ENCODE measurements around the gene SLC19A1. TPM values are rescaled to one million over a fixed set of nuclear protein-coding genes. Genes with fewer than 3 reads are reported as not detected.
A peak's percentile ranks its signal among the peaks of the same experiment; 100 is the strongest.

The SLC19A1 gene
- total and polyA plus RNA-seq, 3 experiments from 2014 or later: 7.0 to 66.8 (median 55.7) TPM

- Histone ChIP-seq H3K27ac (ENCODE audit: low read depth, low read length) (no peak overlapping the region), H3K9me3 (ENCODE audit: low read length) (no peaks in the 10 kb centered on the region), H3K4me1 (ENCODE audit: insufficient read depth, low read length) (peaks cover 31% of the 10 kb centered on the region), H3K27me3 (ENCODE audit: insufficient read depth, low read length, poor library complexity, severe bottlenecking) (no peaks in the 10 kb centered on the region), H3K36me3 (ENCODE audit: insufficient read depth, low read length) (no peaks in the 10 kb centered on the region), H3K4me3 (ENCODE audit: low read length) (no peak overlapping the region)
- Mint-ChIP-seq H3K27me3 (no peaks in the 10 kb centered on the region), H3K36me3 (no peaks in the 10 kb centered on the region), H3K9me3 (no peaks in the 10 kb centered on the region), H3K4me1 (peaks cover 22 to 36% (median 27%) of the 10 kb centered on the region in 3 donors), H3K27ac (peak overlapping the region in 5 of 8 donors; percentile 3 to 79 (median 60)), H3K4me3 (peak overlapping the region in 3 of 7 donors; percentile 11 to 61 (median 57))
- ChIA-PET POLR2A (no interaction called here), CTCF (no interaction called here)
- peak in 1 of 5 donors; percentile 11 for DNase-seq
Measured at GRCh38 chr21:45548711-45549491, 6.7 kb upstream of the SLC19A1 start.

- POLR2A ChIA-PET: no interaction called here
- no peak overlapping the region for H3K4me3 ChIP-seq (ENCODE audit: low read length)
Measured at GRCh38 chr21:45547545-45547900, 5.3 kb upstream of the SLC19A1 start.

GRCh38 chr21:45546636-45547544 is 4.7 kb upstream of the SLC19A1 start:
- ChIA-PET POLR2A (no interaction called here), CTCF (no interaction called here)
- no peaks in the 10 kb centered on the region for H3K36me3 Mint-ChIP-seq
- peaks cover 21 to 25% (median 25%) of the 10 kb centered on the region in 3 donors for H3K4me1 Mint-ChIP-seq
- Histone ChIP-seq H3K27me3 (ENCODE audit: insufficient read depth, low read length, poor library complexity, severe bottlenecking) (no peaks in the 10 kb centered on the region), H3K4me1 (ENCODE audit: insufficient read depth, low read length) (peaks cover 20% of the 10 kb centered on the region), H3K9me3 (ENCODE audit: low read length) (no peaks in the 10 kb centered on the region), H3K36me3 (ENCODE audit: insufficient read depth, low read length) (no peaks in the 10 kb centered on the region), H3K27ac (ENCODE audit: low read depth, low read length) (no peak overlapping the region), H3K4me3 (ENCODE audit: low read length) (no peak overlapping the region)
- no peaks in the 10 kb centered on the region for H3K27me3 Mint-ChIP-seq
- no peak overlapping the region for H3K27ac Mint-ChIP-seq
- no peak for DNase-seq
- peak overlapping the region in 1 of 7 donors; percentile 7 for H3K4me3 Mint-ChIP-seq
- H3K9me3 Mint-ChIP-seq: no peaks in the 10 kb centered on the region

More at GRCh38 chr21:45547545-45547900, 5.3 kb upstream of the SLC19A1 start:
- peaks cover 22 to 28% (median 27%) of the 10 kb centered on the region in 3 donors for H3K4me1 Mint-ChIP-seq
- H3K27me3 Mint-ChIP-seq: no peaks in the 10 kb centered on the region
- H3K36me3 Mint-ChIP-seq: no peaks in the 10 kb centered on the region
- no peaks in the 10 kb centered on the region for H3K27me3 ChIP-seq (ENCODE audit: insufficient read depth, low read length, poor library complexity, severe bottlenecking)
- H3K27ac Mint-ChIP-seq: no peak overlapping the region
- H3K27ac ChIP-seq (ENCODE audit: low read depth, low read length): no peak overlapping the region
- H3K9me3 Mint-ChIP-seq: no peaks in the 10 kb centered on the region
- peaks cover 24% of the 10 kb centered on the region for H3K4me1 ChIP-seq (ENCODE audit: insufficient read depth, low read length)
- no peak for DNase-seq
- H3K9me3 ChIP-seq (ENCODE audit: low read length): no peaks in the 10 kb centered on the region
- CTCF ChIA-PET: no interaction called here
- H3K4me3 Mint-ChIP-seq: peak overlapping the region in 1 of 7 donors; percentile 5
- no peaks in the 10 kb centered on the region for H3K36me3 ChIP-seq (ENCODE audit: insufficient read depth, low read length)

GRCh38 chr21:45545691-45546531 is 3.7 kb upstream of the SLC19A1 start:
- Histone ChIP-seq H3K4me1 (ENCODE audit: insufficient read depth, low read length) (peaks cover 18% of the 10 kb centered on the region), H3K9me3 (ENCODE audit: low read length) (no peaks in the 10 kb centered on the region), H3K27me3 (ENCODE audit: insufficient read depth, low read length, poor library complexity, severe bottlenecking) (no peaks in the 10 kb centered on the region), H3K27ac (ENCODE audit: low read depth, low read length) (no peak overlapping the region), H3K4me3 (ENCODE audit: low read length) (no peak overlapping the region), H3K36me3 (ENCODE audit: insufficient read depth, low read length) (no peaks in the 10 kb centered on the region)
- peak overlapping the region in 1 of 7 donors; percentile 57 for H3K4me3 Mint-ChIP-seq
- H3K9me3 Mint-ChIP-seq: no peaks in the 10 kb centered on the region
- H3K36me3 Mint-ChIP-seq: no peaks in the 10 kb centered on the region
- no peaks in the 10 kb centered on the region for H3K27me3 Mint-ChIP-seq
- peaks cover 13 to 22% (median 19%) of the 10 kb centered on the region in 3 donors for H3K4me1 Mint-ChIP-seq
- peak overlapping the region in 2 of 8 donors; percentile 0 to 3 for H3K27ac Mint-ChIP-seq
- ChIA-PET POLR2A (no interaction called here), CTCF (no interaction called here)
- DNase-seq: peak in 1 of 5 donors; percentile 28

GRCh38 chr21:45545236-45545570 is 3.0 kb upstream of the SLC19A1 start:
- H3K27ac Mint-ChIP-seq: peak overlapping the region in 1 of 8 donors; percentile 0
- ChIA-PET POLR2A (no interaction called here), CTCF (no interaction called here)
- no peaks in the 10 kb centered on the region for H3K27me3 Mint-ChIP-seq
- Histone ChIP-seq H3K4me1 (ENCODE audit: insufficient read depth, low read length) (peaks cover 16% of the 10 kb centered on the region), H3K9me3 (ENCODE audit: low read length) (no peaks in the 10 kb centered on the region), H3K27me3 (ENCODE audit: insufficient read depth, low read length, poor library complexity, severe bottlenecking) (no peaks in the 10 kb centered on the region), H3K4me3 (ENCODE audit: low read length) (no peak overlapping the region), H3K36me3 (ENCODE audit: insufficient read depth, low read length) (no peaks in the 10 kb centered on the region), H3K27ac (ENCODE audit: low read depth, low read length) (no peak overlapping the region)
- peak overlapping the region in 3 of 7 donors; percentile 14 to 57 (median 33) for H3K4me3 Mint-ChIP-seq
- no peaks in the 10 kb centered on the region for H3K36me3 Mint-ChIP-seq
- H3K4me1 Mint-ChIP-seq: peaks cover 12 to 22% (median 17%) of the 10 kb centered on the region in 3 donors
- no peaks in the 10 kb centered on the region for H3K9me3 Mint-ChIP-seq
- no peak for DNase-seq

GRCh38 chr21:45544449-45545235 is 2.4 kb upstream of the SLC19A1 start:
- no peak overlapping the region for H3K4me3 ChIP-seq (ENCODE audit: low read length)
- peak overlapping the region in 5 of 7 donors; percentile 19 to 57 (median 23) for H3K4me3 Mint-ChIP-seq
- no peaks in the 10 kb centered on the region for H3K36me3 ChIP-seq (ENCODE audit: insufficient read depth, low read length)
- no peaks in the 10 kb centered on the region for H3K9me3 ChIP-seq (ENCODE audit: low read length)
- peak overlapping the region in 1 of 8 donors; percentile 0 for H3K27ac Mint-ChIP-seq
- H3K27me3 Mint-ChIP-seq: no peaks in the 10 kb centered on the region
- ChIA-PET POLR2A (no interaction called here), CTCF (no interaction called here)
- H3K36me3 Mint-ChIP-seq: no peaks in the 10 kb centered on the region
- H3K27me3 ChIP-seq (ENCODE audit: insufficient read depth, low read length, poor library complexity, severe bottlenecking): no peaks in the 10 kb centered on the region
- no peaks in the 10 kb centered on the region for H3K9me3 Mint-ChIP-seq
- DNase-seq: peak in 1 of 5 donors; percentile 35
- H3K27ac ChIP-seq (ENCODE audit: low read depth, low read length): no peak overlapping the region
- H3K4me1 Mint-ChIP-seq: peaks cover 10 to 22% (median 15%) of the 10 kb centered on the region in 3 donors
- H3K4me1 ChIP-seq (ENCODE audit: insufficient read depth, low read length): peaks cover 10% of the 10 kb centered on the region

GRCh38 chr21:45543710-45544448 is 1.6 kb upstream of the SLC19A1 start:
- Mint-ChIP-seq H3K27ac (peak overlapping the region in 3 of 8 donors; percentile 9 to 68 (median 9)), H3K36me3 (no peaks in the 10 kb centered on the region), H3K27me3 (no peaks in the 10 kb centered on the region), H3K4me3 (peak overlapping the region; percentile 41 to 88 (median 66)), H3K4me1 (peaks cover 6 to 17% (median 10%) of the 10 kb centered on the region in 3 donors), H3K9me3 (no peaks in the 10 kb centered on the region)
- Histone ChIP-seq H3K4me1 (ENCODE audit: insufficient read depth, low read length) (peaks cover 10% of the 10 kb centered on the region), H3K4me3 (ENCODE audit: low read length) (no peak overlapping the region), H3K36me3 (ENCODE audit: insufficient read depth, low read length) (no peaks in the 10 kb centered on the region), H3K27ac (ENCODE audit: low read depth, low read length) (no peak overlapping the region), H3K27me3 (ENCODE audit: insufficient read depth, low read length, poor library complexity, severe bottlenecking) (no peaks in the 10 kb centered on the region), H3K9me3 (ENCODE audit: low read length) (no peaks in the 10 kb centered on the region)
- DNase-seq: peak in 2 of 5 donors; percentile 0 to 44
- ChIA-PET POLR2A (no interaction called here), CTCF (no interaction called here)

Measured in CD8-positive, alpha-beta memory T cell (primary cell).